Pancreas (tissue), 10 donors: ENCODE measurements around the gene CXCL11. TPM values are rescaled to one million over a fixed set of nuclear protein-coding genes. Genes with fewer than 3 reads are reported as not detected.

ENCODE experiments used
- ATAC-seq, 4 donors: fragments of 200-7000 bp; cut with Tn5 transposase; one replicate each; pipeline versions ENCODE4 v1.8.0 to v1.9.1; 2020; ENCODE audit warnings: mild to moderate bottlenecking in 4 of 4, moderate library complexity in 4 of 4
- DNase-seq, 6 donors: peaks; one replicate each; pipeline ENCODE4 v3.0.0-alpha.2; 2020
- FAIRE-seq: peaks from 2 replicates; lab custom pipeline; 2012; peaks lifted over from hg19 to GRCh38; lab: Jason Lieb, UNC
- H3K27ac ChIP-seq, 4 donors: fragments of 200-600 bp; sonication (generic); 1 replicate in 3 of 4; 2 replicates in 1 of 4; pipeline versions ENCODE4 v1.5.0 to v1.8.0; 2020
- H3K27me3 ChIP-seq, 4 donors: fragments of 200-600 bp; one replicate each; pipeline ENCODE4 v1.8.0; 2021
- H3K36me3 ChIP-seq, 3 donors: fragments of 200-600 bp; sonication (generic) in 1 of 3; one replicate each; pipeline versions ENCODE4 v1.5.0 to v1.8.0; 2020 to 2021
- H3K4me1 ChIP-seq, 3 donors: fragments of 200-600 bp; one replicate each; pipeline ENCODE4 v1.8.0; 2021
- H3K4me3 ChIP-seq, 4 donors: fragments of 200-600 bp; sonication (generic) in 2 of 4; one replicate each; pipeline versions ENCODE4 v1.5.0 to v1.8.0; 2020 to 2021
- H3K9me3 ChIP-seq, 4 donors: fragments of 200-600 bp; one replicate each; pipeline ENCODE4 v1.8.0; 2021
- whole genome bisulfite sequencing, 2 donors: extraction: QIAGEN DNeasy Blood & Tissue Kit; methylation state at CpG; one replicate each; pipeline ENCODE4 v1.1.7; 2013; 5-methylcytosine and 5-hydroxymethylcytosine counted together
- intact Hi-C, 3 donors: fragments of 100-400 bp; cut with DNase I; formaldehyde crosslinking; loops; one replicate each; pipeline versions ENCODE4 v1.11.1 to v1.14.2; 2022
- polyA plus RNA-seq, 2 donors: library from polyadenylated mRNA; stranded (reverse); fragments of 200-250 nt; gene quantifications; one replicate each; pipeline ENCODE4 v1.2.3, GENCODE V29; 2013
- total RNA-seq, 6 donors: library from RNA; stranded (reverse); fragmentation: NEBNext Ultra II Directional in 4 of 6; extraction: Animal tissue kit (Norgen Biotek cat#: 25700) in 4 of 6; gene quantifications; one replicate each; pipeline versions ENCODE4 v1.2.1 to v1.2.4, GENCODE V29; 2021 to 2023
- TF ChIP-seq, protein P1 (sequence below), 4 donors: fragments of 200-600 bp; sonication (generic) in 3 of 4; IDR thresholded peaks; one replicate each; pipeline versions ENCODE4 v1.5.0 to v1.8.0; 2021; ENCODE audit warnings: antibody characterized with exemption in 4 of 4
- donor health status: healthy with polysubstance abuse.
- donor health status: DM: no; HTN: no; CAD: no; lungs with moderate emphysema.
- donor health status: DM: no; HTN: no; CAD: no.
- donor health status: control.
- donor health status: control.
- donor health status: Bipolar disorder and iron deficiency.
- donor health status: DM: yes; HTN: yes; CAD: no.
- donor health status: DM: no; HTN: no; CAD: no.
- donor health status: DM: no; HTN: no; CAD: no.
- donor health status: DM: yes; HTN: yes; CAD: no.

Gene CXCL11
- total and polyA plus RNA-seq, 8 donors: 0.13 to 3.7 (median 1.4) TPM

- 4 to 5% methylated on average over 5 of the region's 5 CpGs for WGBS, 2 donors
- TF ChIP-seq, protein P1, sequence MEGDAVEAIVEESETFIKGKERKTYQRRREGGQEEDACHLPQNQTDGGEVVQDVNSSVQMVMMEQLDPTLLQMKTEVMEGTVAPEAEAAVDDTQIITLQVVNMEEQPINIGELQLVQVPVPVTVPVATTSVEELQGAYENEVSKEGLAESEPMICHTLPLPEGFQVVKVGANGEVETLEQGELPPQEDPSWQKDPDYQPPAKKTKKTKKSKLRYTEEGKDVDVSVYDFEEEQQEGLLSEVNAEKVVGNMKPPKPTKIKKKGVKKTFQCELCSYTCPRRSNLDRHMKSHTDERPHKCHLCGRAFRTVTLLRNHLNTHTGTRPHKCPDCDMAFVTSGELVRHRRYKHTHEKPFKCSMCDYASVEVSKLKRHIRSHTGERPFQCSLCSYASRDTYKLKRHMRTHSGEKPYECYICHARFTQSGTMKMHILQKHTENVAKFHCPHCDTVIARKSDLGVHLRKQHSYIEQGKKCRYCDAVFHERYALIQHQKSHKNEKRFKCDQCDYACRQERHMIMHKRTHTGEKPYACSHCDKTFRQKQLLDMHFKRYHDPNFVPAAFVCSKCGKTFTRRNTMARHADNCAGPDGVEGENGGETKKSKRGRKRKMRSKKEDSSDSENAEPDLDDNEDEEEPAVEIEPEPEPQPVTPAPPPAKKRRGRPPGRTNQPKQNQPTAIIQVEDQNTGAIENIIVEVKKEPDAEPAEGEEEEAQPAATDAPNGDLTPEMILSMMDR (IDR thresholded peaks at IDR 0.05): peak; percentile 38 to 69 (median 50)
- Histone ChIP-seq H3K4me1 (no peaks in the 10 kb centered on the region), H3K27me3 (no peaks in the 10 kb centered on the region), H3K36me3 (no peaks in the 10 kb centered on the region), H3K27ac (no peak overlapping the region), H3K4me3 (no peak overlapping the region), H3K9me3 (no peaks in the 10 kb centered on the region)
- DNase-seq (no peak), FAIRE-seq (no peak), ATAC-seq (peak; percentile 38 to 61 (median 45))
- intact Hi-C loops: loop anchor here in 2 of 3 donors (2.0 to 10.0 kb wide), 2 partner anchors 71 to 79 kb away; partner anchors contain the start of gene ART3 (in 1 of the 2)
Observed at GRCh38 chr4:75995727-75996126, 40.1 kb downstream of the CXCL11 start.

GRCh38 chr4:75992462-75992861 lies 43.4 kb downstream of the CXCL11 start:
- TF ChIP-seq, protein P1 (IDR thresholded peaks at IDR 0.05): no peak
- FAIRE-seq: no peak

GRCh38 chr4:75989846-75990528 lies 45.9 kb downstream of the CXCL11 start:
- TF ChIP-seq, protein P1 (IDR thresholded peaks at IDR 0.05): no peak
- Histone ChIP-seq H3K27ac (peak overlapping the region in 2 of 4 donors; percentile 43 to 44), H3K4me1 (peaks cover 0 to 8% (median 3%) of the 10 kb centered on the region in 3 donors), H3K27me3 (no peaks in the 10 kb centered on the region), H3K9me3 (no peaks in the 10 kb centered on the region), H3K4me3 (peak overlapping the region; percentile 77 to 99 (median 83)), H3K36me3 (no peaks in the 10 kb centered on the region)
- DNase-seq: no peak
- peak; percentile 11 to 46 (median 26) for ATAC-seq
- FAIRE-seq: no peak
- intact Hi-C loops: loop anchor here in 2 of 3 donors (5.0 to 10.0 kb wide), 2 partner anchors 77 to 85 kb away; partner anchors contain the start of gene ART3 (in 1 of the 2)
- WGBS, 2 donors: 1% methylated on average over 20 of the region's 20 CpGs

More at GRCh38 chr4:75992462-75992861, 43.4 kb downstream of the CXCL11 start:
- H3K4me1 ChIP-seq: peaks cover 0 to 8% (median 0%) of the 10 kb centered on the region in 3 donors
- H3K4me3 ChIP-seq: no peak overlapping the region
- DNase-seq: no peak
- no peaks in the 10 kb centered on the region for H3K36me3 ChIP-seq
- WGBS, 2 donors: 78 to 93% methylated on average over 1 of the region's 1 CpG
- no peak overlapping the region for H3K27ac ChIP-seq
- intact Hi-C loops: loop anchor here in 2 of 3 donors (5.0 to 10.0 kb wide), 2 partner anchors 75 to 82 kb away; partner anchors contain the start of gene ART3 (in 1 of the 2)
- H3K9me3 ChIP-seq: no peaks in the 10 kb centered on the region
- no peak for ATAC-seq
- no peaks in the 10 kb centered on the region for H3K27me3 ChIP-seq

DNA sequence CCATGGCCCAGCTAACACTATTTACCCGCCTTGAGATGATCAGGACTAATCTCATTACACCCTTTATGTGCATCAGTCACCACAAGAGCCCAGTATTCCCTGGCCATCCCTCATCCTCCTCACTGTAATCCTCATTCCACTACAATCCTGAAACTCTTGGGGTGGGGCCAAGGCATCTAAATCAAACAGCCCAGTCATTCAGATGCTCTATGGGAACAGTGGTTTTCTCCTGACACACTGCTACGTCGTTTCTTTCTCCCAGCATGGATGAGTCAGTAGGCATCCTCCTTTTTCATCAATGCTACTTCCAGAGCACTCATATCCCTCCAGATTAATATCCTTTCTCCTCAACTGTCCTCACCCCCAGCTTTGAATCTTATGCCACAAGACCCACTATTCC lies 50.8 kb downstream of the CXCL11 start:
- H3K4me3 ChIP-seq: no peak overlapping the region
- FAIRE-seq (no peak), ATAC-seq (no peak), DNase-seq (no peak)
- intact Hi-C loops: no loop called here
- no peak overlapping the region for H3K27ac ChIP-seq
- H3K9me3 ChIP-seq: no peaks in the 10 kb centered on the region
- no peaks in the 10 kb centered on the region for H3K27me3 ChIP-seq
- peaks cover 0 to 8% (median 3%) of the 10 kb centered on the region in 3 donors for H3K4me1 ChIP-seq
- 76 to 86% methylated on average over 3 of the region's 3 CpGs for WGBS, 2 donors
- H3K36me3 ChIP-seq: peaks cover 0 to 11% (median 0%) of the 10 kb centered on the region in 3 donors
- TF ChIP-seq, protein P1 (IDR thresholded peaks at IDR 0.05): no peak

Other genes with a start within 250 kb of the CXCL11 start
- gene PPEF2, start 133.6 kb downstream of the CXCL11 start, total RNA-seq: not detected
- not detected for gene PPEF2, start 133.6 kb downstream of the CXCL11 start, polyA plus RNA-seq
- gene NAAA, start 95.1 kb downstream of the CXCL11 start, total RNA-seq: 10 to 100 TPM in 1 of 6 donors, 1 to 10 TPM in 5; 4.5 to 13.7 (median 9.0) TPM
- 1 to 10 TPM; 3.5 to 9.7 TPM for gene NAAA, start 95.1 kb downstream of the CXCL11 start, polyA plus RNA-seq
- gene SDAD1, start 45.1 kb downstream of the CXCL11 start, total RNA-seq: 10 to 100 TPM; 14.5 to 26.1 (median 22.3) TPM
- 10 to 100 TPM in 1 of 2 donors, 1 to 10 TPM in 1; 7.6 to 17.6 TPM for gene SDAD1, start 45.1 kb downstream of the CXCL11 start, polyA plus RNA-seq
- under 1 TPM in 5 of 6 donors, not detected in 1; 0.05 to 0.87 (median 0.16) TPM for gene CXCL9, start 28.6 kb downstream of the CXCL11 start, total RNA-seq
- under 1 TPM; 0.15 to 0.21 TPM for gene CXCL9, start 28.6 kb downstream of the CXCL11 start, polyA plus RNA-seq
- gene CXCL10, start 12.6 kb downstream of the CXCL11 start, total RNA-seq: 1 to 10 TPM in 1 of 6 donors, under 1 TPM in 2, not detected in 3; 0.38 to 1.7 (median 0.83) TPM
- gene CXCL10, start 12.6 kb downstream of the CXCL11 start, polyA plus RNA-seq: under 1 TPM; 0.19 to 0.34 TPM
- 1 to 10 TPM in 5 of 6 donors, under 1 TPM in 1; 0.32 to 7.5 (median 4.9) TPM for gene ART3, start 38.6 kb upstream of the CXCL11 start, total RNA-seq
- 10 to 100 TPM in 1 of 2 donors, 1 to 10 TPM in 1; 2.5 to 14.4 TPM for gene ART3, start 38.6 kb upstream of the CXCL11 start, polyA plus RNA-seq
- 10 to 100 TPM; 17.5 to 20.8 (median 19.2) TPM for gene NUP54, start 112.3 kb upstream of the CXCL11 start, total RNA-seq
- 10 to 100 TPM; 15.6 to 21.7 TPM for gene NUP54, start 112.3 kb upstream of the CXCL11 start, polyA plus RNA-seq
- 100 to 1,000 TPM in 1 of 6 donors, 10 to 100 TPM in 5; 65.4 to 123 (median 73.3) TPM for gene SCARB2, start 177.8 kb upstream of the CXCL11 start, total RNA-seq
- 10 to 100 TPM; 36.8 to 50.7 TPM for gene SCARB2, start 177.8 kb upstream of the CXCL11 start, polyA plus RNA-seq
- gene FAM47E, start 215.7 kb upstream of the CXCL11 start, total RNA-seq: 10 to 100 TPM in 2 of 6 donors, 1 to 10 TPM in 4; 3.6 to 11.5 (median 7.3) TPM
- gene FAM47E, start 215.7 kb upstream of the CXCL11 start, polyA plus RNA-seq: 10 to 100 TPM; 13.1 to 14.8 TPM